AG04449 (cell line): ENCODE measurements around the gene SMARCD3.

ENCODE experiments used
- CTCF ChIA-PET: fragments of 350-600 bp; formaldehyde crosslinking; extraction: SDS; loops from one replicate; lab custom pipeline; 2021; ENCODE audit warnings: antibody characterized with exemption; lab: Yijun Ruan, JAX
- POLR2A ChIA-PET: fragments of 400-600, 350-600 bp; formaldehyde crosslinking; extraction: SDS; loops from one replicate; lab custom pipeline; 2020; ENCODE audit warnings: antibody characterized with exemption, inconsistent platforms; lab: Yijun Ruan, JAX
- DNase-seq: peaks from one replicate; pipeline ENCODE4 v3.0.0-alpha.2; 2010; ENCODE audit warnings: low read depth, low spot score
- H3K4me3 ChIP-seq: 2 replicates; pipeline ENCODE4 v1.5.1; 2011; ENCODE audit warnings: low read depth, mild to moderate bottlenecking, control low read depth, low read length
- TF ChIP-seq, protein P1 (sequence below): IDR thresholded peaks from one replicate; pipeline ENCODE4 v1.5.1; 2011; ENCODE audit warnings: mild to moderate bottlenecking, moderate library complexity, low read length, control low read depth, inconsistent platforms; ENCODE audit not compliant: insufficient read depth; ENCODE audit errors: missing control alignments

The SMARCD3 gene

DNA sequence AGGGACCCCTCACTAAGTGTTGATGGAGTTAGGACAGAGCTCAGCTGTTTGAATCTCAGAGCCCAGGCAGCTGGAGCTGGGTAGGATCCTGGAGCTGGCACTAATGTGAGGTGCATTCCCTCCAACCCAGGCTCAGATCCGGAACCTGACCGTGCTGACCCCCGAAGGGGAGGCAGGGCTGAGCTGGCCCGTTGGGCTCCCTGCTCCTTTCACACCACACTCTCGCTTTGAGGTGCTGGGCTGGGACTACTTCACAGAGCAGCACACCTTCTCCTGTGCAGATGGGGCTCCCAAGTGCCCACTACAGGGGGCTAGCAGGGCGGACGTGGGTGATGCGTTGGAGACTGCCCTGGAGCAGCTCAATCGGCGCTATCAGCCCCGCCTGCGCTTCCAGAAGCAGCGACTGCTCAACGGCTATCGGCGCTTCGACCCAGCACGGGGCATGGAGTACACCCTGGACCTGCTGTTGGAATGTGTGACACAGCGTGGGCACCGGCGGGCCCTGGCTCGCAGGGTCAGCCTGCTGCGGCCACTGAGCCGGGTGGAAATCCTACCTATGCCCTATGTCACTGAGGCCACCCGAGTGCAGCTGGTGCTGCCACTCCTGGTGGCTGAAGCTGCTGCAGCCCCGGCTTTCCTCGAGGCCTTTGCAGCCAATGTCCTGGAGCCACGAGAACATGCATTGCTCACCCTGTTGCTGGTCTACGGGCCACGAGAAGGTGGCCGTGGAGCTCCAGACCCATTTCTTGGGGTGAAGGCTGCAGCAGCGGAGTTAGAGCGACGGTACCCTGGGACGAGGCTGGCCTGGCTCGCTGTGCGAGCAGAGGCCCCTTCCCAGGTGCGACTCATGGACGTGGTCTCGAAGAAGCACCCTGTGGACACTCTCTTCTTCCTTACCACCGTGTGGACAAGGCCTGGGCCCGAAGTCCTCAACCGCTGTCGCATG, 11.0 kb downstream of the SMARCD3 start:
- TF ChIP-seq, protein P1, sequence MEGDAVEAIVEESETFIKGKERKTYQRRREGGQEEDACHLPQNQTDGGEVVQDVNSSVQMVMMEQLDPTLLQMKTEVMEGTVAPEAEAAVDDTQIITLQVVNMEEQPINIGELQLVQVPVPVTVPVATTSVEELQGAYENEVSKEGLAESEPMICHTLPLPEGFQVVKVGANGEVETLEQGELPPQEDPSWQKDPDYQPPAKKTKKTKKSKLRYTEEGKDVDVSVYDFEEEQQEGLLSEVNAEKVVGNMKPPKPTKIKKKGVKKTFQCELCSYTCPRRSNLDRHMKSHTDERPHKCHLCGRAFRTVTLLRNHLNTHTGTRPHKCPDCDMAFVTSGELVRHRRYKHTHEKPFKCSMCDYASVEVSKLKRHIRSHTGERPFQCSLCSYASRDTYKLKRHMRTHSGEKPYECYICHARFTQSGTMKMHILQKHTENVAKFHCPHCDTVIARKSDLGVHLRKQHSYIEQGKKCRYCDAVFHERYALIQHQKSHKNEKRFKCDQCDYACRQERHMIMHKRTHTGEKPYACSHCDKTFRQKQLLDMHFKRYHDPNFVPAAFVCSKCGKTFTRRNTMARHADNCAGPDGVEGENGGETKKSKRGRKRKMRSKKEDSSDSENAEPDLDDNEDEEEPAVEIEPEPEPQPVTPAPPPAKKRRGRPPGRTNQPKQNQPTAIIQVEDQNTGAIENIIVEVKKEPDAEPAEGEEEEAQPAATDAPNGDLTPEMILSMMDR, result no peak
- no peak overlapping the region for H3K4me3 ChIP-seq
- CTCF ChIA-PET, result interaction anchor here (0.6 to 6.7 kb wide), 4 partner anchors 8 to 566 kb away, joined by 3 to 130 read pairs (median 7); partner anchors contain the start of genes ABCF2 and SMARCD3
- DNase-seq, result no peak
- POLR2A ChIA-PET, result interaction anchor here (3.7 kb wide), 1 partner anchor 11 kb away, joined by 16 read pairs; the partner anchor contains the start of gene ABCF2

DNA sequence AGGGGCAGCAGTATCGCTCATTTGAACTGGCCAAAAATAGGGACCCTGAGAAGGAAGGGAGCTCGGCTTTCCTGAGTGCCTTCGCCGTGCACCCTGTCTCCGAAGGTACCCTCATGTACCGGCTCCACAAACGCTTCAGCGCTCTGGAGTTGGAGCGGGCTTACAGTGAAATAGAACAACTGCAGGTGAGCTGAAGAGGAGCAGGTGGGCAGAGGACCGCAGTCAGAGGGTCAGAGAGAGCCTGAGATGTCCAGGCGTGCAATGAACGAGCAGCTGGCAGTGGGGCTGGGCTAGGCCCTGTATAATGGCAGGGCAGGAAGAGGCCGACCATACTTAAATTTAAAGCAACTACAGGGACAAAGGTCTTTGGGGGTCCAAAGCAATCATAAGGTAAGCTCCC, 12.1 kb downstream of the SMARCD3 start:
- POLR2A ChIA-PET, result interaction anchor here (3.7 kb wide), 1 partner anchor 9 kb away, joined by 16 read pairs; the partner anchor contains the start of gene ABCF2
- CTCF ChIA-PET, result interaction anchor here (1.9 to 6.7 kb wide), 3 partner anchors 9 to 16 kb away, joined by 6 to 130 read pairs (median 8); partner anchors contain the start of genes ABCF2 and SMARCD3
- TF ChIP-seq, protein P1, result no peak
- no peak overlapping the region for H3K4me3 ChIP-seq
- DNase-seq, result no peak

DNA sequence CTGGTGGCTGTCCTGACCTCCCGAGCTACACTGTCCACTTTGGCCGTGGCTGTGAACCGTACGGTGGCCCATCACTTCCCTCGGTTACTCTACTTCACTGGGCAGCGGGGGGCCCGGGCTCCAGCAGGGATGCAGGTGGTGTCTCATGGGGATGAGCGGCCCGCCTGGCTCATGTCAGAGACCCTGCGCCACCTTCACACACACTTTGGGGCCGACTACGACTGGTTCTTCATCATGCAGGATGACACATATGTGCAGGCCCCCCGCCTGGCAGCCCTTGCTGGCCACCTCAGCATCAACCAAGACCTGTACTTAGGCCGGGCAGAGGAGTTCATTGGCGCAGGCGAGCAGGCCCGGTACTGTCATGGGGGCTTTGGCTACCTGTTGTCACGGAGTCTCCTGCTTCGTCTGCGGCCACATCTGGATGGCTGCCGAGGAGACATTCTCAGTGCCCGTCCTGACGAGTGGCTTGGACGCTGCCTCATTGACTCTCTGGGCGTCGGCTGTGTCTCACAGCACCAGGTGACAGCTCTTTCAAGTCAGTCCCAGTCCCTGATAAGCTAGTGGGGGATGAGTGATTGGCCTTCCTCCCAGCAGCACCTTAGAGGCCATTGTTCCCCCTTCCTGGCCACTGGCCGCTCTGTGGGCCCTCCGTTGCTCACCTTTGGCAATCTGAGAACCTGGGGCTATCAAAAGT, 13.3 kb downstream of the SMARCD3 start:
- no peak for DNase-seq
- ChIA-PET POLR2A (interaction anchor here (3.7 kb wide), 1 partner anchor 8 kb away, joined by 16 read pairs; the partner anchor contains the start of gene ABCF2), CTCF (interaction anchor here (6.7 kb wide), 1 partner anchor 11 kb away, joined by 130 read pairs; the partner anchor contains the start of gene SMARCD3)
- no peak overlapping the region for H3K4me3 ChIP-seq
- TF ChIP-seq, protein P1, result no peak

DNA sequence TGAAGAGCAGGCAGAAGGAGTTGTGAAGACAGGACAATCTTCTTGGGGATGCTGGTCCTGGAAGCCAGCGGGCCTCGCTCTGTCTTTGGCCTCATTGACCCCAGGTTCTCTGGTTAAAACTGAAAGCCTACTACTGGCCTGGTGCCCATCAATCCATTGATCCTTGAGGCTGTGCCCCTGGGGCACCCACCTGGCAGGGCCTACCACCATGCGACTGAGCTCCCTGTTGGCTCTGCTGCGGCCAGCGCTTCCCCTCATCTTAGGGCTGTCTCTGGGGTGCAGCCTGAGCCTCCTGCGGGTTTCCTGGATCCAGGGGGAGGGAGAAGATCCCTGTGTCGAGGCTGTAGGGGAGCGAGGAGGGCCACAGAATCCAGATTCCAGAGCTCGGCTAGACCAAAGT, 14.7 kb downstream of the SMARCD3 start:
- ChIA-PET CTCF (interaction anchor here (0.9 to 6.7 kb wide), 2 partner anchors 12 to 215 kb away, joined by 3 to 130 read pairs; partner anchors contain the start of gene SMARCD3), POLR2A (no interaction called here)
- TF ChIP-seq, protein P1, result no peak
- DNase-seq, result no peak
- peak overlapping the region; percentile 98 for H3K4me3 ChIP-seq

DNA sequence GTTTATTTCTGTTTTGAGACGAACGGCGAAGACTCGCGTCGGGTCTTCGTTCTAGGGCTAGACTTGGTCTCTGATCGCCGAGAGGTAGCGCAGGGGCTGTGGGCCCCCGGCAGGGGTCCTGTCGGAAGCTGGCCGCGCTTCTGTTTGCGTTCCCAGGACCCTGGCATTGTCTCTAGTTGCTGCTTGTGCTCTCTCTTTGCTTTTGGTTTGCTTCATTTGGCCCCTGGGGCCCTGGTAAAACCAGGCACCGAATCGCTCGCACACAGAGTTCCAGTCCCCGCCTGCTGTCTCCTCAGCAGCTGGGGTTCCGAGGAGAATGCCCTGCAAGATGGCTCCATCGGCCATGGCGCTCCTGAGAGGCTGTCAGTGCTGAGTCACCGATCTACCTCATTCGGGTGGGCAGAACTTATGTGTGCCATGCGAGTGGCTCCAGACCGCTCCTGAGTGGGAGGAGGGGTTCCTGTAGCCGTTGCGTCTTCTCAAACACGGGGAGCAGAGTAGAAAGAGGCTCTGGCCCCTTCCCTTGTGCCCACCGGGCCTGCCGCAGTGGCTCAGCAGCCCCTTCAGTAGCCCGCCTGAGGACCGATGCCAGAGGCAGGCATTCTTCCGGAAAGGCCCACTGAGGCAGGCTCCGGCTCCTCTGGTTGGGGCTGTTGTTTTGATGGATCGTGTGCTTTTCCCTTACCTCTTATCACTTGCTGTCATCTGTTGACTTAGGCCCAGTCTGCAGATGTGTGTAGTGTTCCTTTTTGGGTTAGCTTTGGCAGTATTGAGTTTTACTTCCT, 15.4 kb downstream of the SMARCD3 start:
- TF ChIP-seq, protein P1, result no peak
- POLR2A ChIA-PET, result interaction anchor here (1.0 to 1.7 kb wide), 4 partner anchors 10 to 19 kb away, joined by 3 to 12 read pairs (median 8); no protein-coding TSS in a partner anchor
- H3K4me3 ChIP-seq, result peak overlapping the region; percentile 98
- CTCF ChIA-PET, result interaction anchor here (0.9 to 6.7 kb wide), 3 partner anchors 9 to 109 kb away, joined by 3 to 130 read pairs (median 5); partner anchors contain the start of gene SMARCD3
- peak; percentile 38 for DNase-seq
